ENCODE data around the gene ASPHD2.

The ASPHD2 gene

GRCh38 chr22:26446808-26447515 is 17.9 kb downstream of the ASPHD2 start:
- DNase-seq (ENCODE audit: low read depth in 3 of 3) = no peak

GRCh38 chr22:26447584-26448329 is 18.7 kb downstream of the ASPHD2 start:
- no peak for DNase-seq (ENCODE audit: low read depth in 3 of 3)

- no peak for DNase-seq (ENCODE audit: low read depth in 3 of 3)
These were observed 19.3 kb downstream of the ASPHD2 start for GRCh38 chr22:26448334-26448733.

GRCh38 chr22:26448941-26449340 is 19.9 kb downstream of the ASPHD2 start:
- no peak for DNase-seq (ENCODE audit: low read depth in 3 of 3)

- DNase-seq (ENCODE audit: low read depth in 3 of 3) = no peak
These were observed 21.6 kb downstream of the ASPHD2 start for GRCh38 chr22:26450453-26451185.

GRCh38 chr22:26452236-26453016 is 23.4 kb downstream of the ASPHD2 start:
- DNase-seq (ENCODE audit: low read depth in 3 of 3) = no peak

- DNase-seq (ENCODE audit: low read depth in 3 of 3) = no peak
These were observed 24.2 kb downstream of the ASPHD2 start for GRCh38 chr22:26453216-26453615.

GRCh38 chr22:26453812-26454500 is 24.9 kb downstream of the ASPHD2 start:
- DNase-seq (ENCODE audit: low read depth in 3 of 3) = no peak

GRCh38 chr22:26457661-26458272 is 28.7 kb downstream of the ASPHD2 start:
- DNase-seq (ENCODE audit: low read depth in 3 of 3) = no peak

- DNase-seq (ENCODE audit: low read depth in 3 of 3) = no peak
These were observed 31.1 kb downstream of the ASPHD2 start for GRCh38 chr22:26460202-26460601.

GRCh38 chr22:26461188-26461810 is 32.2 kb downstream of the ASPHD2 start:
- DNase-seq (ENCODE audit: low read depth in 3 of 3) = peak in 2 of 3 experiments; percentile 25 to 27

GRCh38 chr22:26462051-26462450 is 33.0 kb downstream of the ASPHD2 start:
- DNase-seq (ENCODE audit: low read depth in 3 of 3) = no peak

GRCh38 chr22:26462641-26463040 is 33.6 kb downstream of the ASPHD2 start:
- DNase-seq (ENCODE audit: low read depth in 3 of 3) = no peak

- DNase-seq (ENCODE audit: low read depth in 3 of 3) = no peak
These were observed 34.1 kb downstream of the ASPHD2 start for GRCh38 chr22:26463101-26463661.

- no peak for DNase-seq (ENCODE audit: low read depth in 3 of 3)
These were observed 34.6 kb downstream of the ASPHD2 start for GRCh38 chr22:26463688-26464087.

GRCh38 chr22:26464312-26464711 is 35.3 kb downstream of the ASPHD2 start:
- DNase-seq (ENCODE audit: low read depth in 3 of 3) = no peak

- DNase-seq (ENCODE audit: low read depth in 3 of 3) = no peak
These were observed 37.1 kb downstream of the ASPHD2 start for GRCh38 chr22:26466196-26466595.

GRCh38 chr22:26470807-26471206 is 41.7 kb downstream of the ASPHD2 start:
- DNase-seq (ENCODE audit: low read depth in 3 of 3) = no peak

- DNase-seq (ENCODE audit: low read depth in 3 of 3) = no peak
These were observed 42.5 kb downstream of the ASPHD2 start for GRCh38 chr22:26471522-26471921.

- DNase-seq (ENCODE audit: low read depth in 3 of 3) = no peak
These were observed 45.6 kb downstream of the ASPHD2 start for GRCh38 chr22:26474682-26475081.

Data from stimulated activated CD4-positive, alpha-beta T cell treated with anti-CD3 and anti-CD28 coated beads, TNF-alpha, amount 100 ng/mL, for 24 hours (primary cell).